Sigmoid colon (tissue), 7 donors: ENCODE data around the gene NAA35. TPM values are rescaled to one million over a fixed set of nuclear protein-coding genes. Genes with fewer than 3 reads are reported as not detected.

Source experiments
- DNase-seq: peaks from one replicate; pipeline ENCODE4 v3.0.0-alpha.2; 2019
- H3K27ac ChIP-seq, 4 donors: fragments of 200-600 bp; sonication (generic); one replicate each; pipeline ENCODE4 v1.5.1; 2016 to 2019; ENCODE audit warnings: mild to moderate bottlenecking in 1 of 4
- H3K27me3 ChIP-seq, 3 donors: fragments of 200-600 bp; sonication (generic); one replicate each; pipeline ENCODE4 v1.5.1; 2019; ENCODE audit warnings: mild to moderate bottlenecking in 1 of 3
- H3K36me3 ChIP-seq, 4 donors: fragments of 200-600 bp; sonication (generic); one replicate each; pipeline ENCODE4 v1.5.1; 2016 to 2019
- H3K4me1 ChIP-seq, 4 donors: fragments of 200-600 bp; sonication (generic); one replicate each; pipeline ENCODE4 v1.5.1; 2017 to 2019
- H3K4me3 ChIP-seq, 4 donors: fragments of 200-600 bp; sonication (generic); one replicate each; pipeline ENCODE4 v1.5.1; 2017 to 2019; ENCODE audit warnings: mild to moderate bottlenecking in 2 of 4, moderate library complexity in 1 of 4
- H3K9me3 ChIP-seq, 4 donors: fragments of 200-600 bp in 3 of 4; sonication (generic) in 3 of 4; one replicate each; pipeline versions ENCODE4 v1.5.1 to v1.6.1; 2013 to 2019
- CTCF ChIP-seq, 4 experiments: fragments of 450-650 bp in 3 of 4; fragments of 200-600 bp in 1 of 4; IDR thresholded peaks; one replicate each; pipeline ENCODE4 v1.5.1; 2016 to 2019; ENCODE audit warnings: antibody characterized with exemption in 4 of 4, mild to moderate bottlenecking in 3 of 4, moderate library complexity in 2 of 4
- EP300 ChIP-seq, 4 donors: sonication (generic); formaldehyde crosslinking; IDR thresholded peaks; one replicate each; pipeline ENCODE4 v1.6.1; 2017; ENCODE audit warnings: antibody characterized with exemption in 4 of 4
- POLR2A ChIP-seq, 2 donors: fragments of 450-650 bp; IDR thresholded peaks; one replicate each; pipeline ENCODE4 v1.6.1; 2016; ENCODE audit warnings: antibody characterized with exemption in 2 of 2, mild to moderate bottlenecking in 2 of 2, moderate library complexity in 2 of 2
- POLR2AphosphoS5 ChIP-seq, 4 donors: sonication (generic); formaldehyde crosslinking; IDR thresholded peaks; one replicate each; pipeline ENCODE4 v1.6.1; 2017; ENCODE audit warnings: antibody characterized with exemption in 4 of 4
- WGBS, 2 donors: extraction: QIAGEN DNeasy Blood & Tissue Kit; methylation state at CpG; one replicate each; pipeline ENCODE4 v1.1.7; 2013; 5-methylcytosine and 5-hydroxymethylcytosine counted together
- intact Hi-C: fragments of 100-400 bp; cut with DNase I; formaldehyde crosslinking; loops from one replicate; pipeline ENCODE4 v1.15.1; 2023
- polyA plus RNA-seq, 3 donors: library from polyadenylated mRNA; stranded (reverse); fragments of 200-250 nt; gene quantifications; one replicate each; pipeline ENCODE4 v1.2.3, GENCODE V29; 2013
- total RNA-seq, 4 donors: library from RNA; depleted of rRNA; stranded (reverse); fragments of >200 nt; gene quantifications; one replicate each; pipeline ENCODE4 v1.1.0, GENCODE V29; 2016
- donor health status: healthy with polysubstance abuse.
- donor health status: Bipolar disorder and iron deficiency.
- donor health status: healthy.

NAA35 gene
- total and polyA plus RNA-seq, 7 donors: 13.2 to 31.6 (median 19.5) TPM

DNA sequence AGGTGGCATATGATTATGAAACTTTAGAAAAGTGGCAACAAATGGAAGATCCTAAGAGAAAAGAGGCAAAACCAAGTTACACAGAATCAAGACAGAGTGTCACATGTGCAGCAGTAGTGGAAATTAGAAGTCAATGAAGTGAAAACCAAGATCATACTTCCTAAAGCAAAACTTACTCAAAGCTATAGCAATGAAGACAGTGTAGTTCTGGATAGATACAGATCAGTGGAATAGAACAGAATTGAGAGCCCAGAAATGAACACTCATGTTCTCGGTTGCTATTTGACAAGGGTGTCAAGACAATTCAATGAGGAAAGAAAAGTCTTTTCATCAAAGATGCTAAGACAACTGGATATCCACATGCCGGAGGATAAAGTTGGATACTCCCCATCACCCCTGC lies 43.5 kb downstream of the NAA35 start:
- no peak overlapping the region for H3K4me3 ChIP-seq
- intact Hi-C loops: no loop called here
- no peaks in the 10 kb centered on the region for H3K9me3 ChIP-seq
- no peaks in the 10 kb centered on the region for H3K27me3 ChIP-seq
- H3K27ac ChIP-seq: no peak overlapping the region
- WGBS, 2 donors: 97 to 100% methylated on average over 2 of the region's 2 CpGs
- H3K36me3 ChIP-seq: peaks cover 0 to 53% (median 10%) of the 10 kb centered on the region in 4 donors
- no peak for TF ChIP-seq EP300 (IDR thresholded peaks at IDR 0.05)
- DNase-seq: no peak
- peaks cover 0 to 14% (median 3%) of the 10 kb centered on the region in 4 donors for H3K4me1 ChIP-seq

DNA sequence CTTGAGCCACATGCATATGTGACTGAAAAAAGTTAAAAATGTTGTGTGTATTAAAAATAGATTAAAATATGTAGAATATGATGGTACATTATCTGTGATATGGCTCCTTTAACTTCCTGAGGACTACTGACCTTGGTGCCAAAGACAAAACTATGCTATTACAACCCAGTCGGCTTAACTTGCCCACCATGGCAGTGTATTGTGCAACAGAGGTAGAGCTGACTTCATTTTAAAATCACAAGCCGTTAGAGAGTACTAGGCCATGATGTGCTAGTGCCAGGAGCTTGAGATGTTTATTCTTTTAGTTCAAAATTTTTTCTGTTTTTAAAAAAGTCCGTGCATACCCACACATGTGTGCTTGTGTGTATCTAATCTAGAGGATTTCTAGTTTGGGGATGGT lies 46.3 kb downstream of the NAA35 start:
- peaks cover 0 to 33% (median 2%) of the 10 kb centered on the region in 4 donors for H3K36me3 ChIP-seq

DNA sequence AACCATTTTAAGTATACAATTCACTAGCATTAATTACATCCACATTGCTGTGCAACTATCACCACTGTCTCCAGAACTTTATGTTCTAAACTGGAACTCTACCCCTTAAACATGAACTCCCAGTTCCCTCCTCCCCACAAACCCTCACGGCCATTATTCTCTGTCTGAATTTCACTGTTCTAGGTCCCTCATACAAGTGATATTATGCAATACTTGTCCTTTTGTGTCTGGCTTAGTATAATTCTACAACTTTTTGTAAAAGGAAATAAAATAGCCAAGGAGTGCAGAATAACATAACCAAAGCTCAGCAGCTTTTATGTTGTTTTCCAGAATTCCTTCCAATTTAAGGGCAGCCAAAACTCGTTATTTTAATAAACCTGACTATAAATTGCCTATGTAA lies 53.2 kb downstream of the NAA35 start:
- WGBS, 2 donors: 86 to 94% methylated on average over 2 of the region's 2 CpGs
- intact Hi-C loops: no loop called here
- no peak for DNase-seq
- Histone ChIP-seq H3K4me3 (no peak overlapping the region), H3K27me3 (no peaks in the 10 kb centered on the region), H3K4me1 (no peaks in the 10 kb centered on the region), H3K36me3 (peaks cover 0 to 20% (median 9%) of the 10 kb centered on the region in 4 donors), H3K27ac (no peak overlapping the region), H3K9me3 (no peaks in the 10 kb centered on the region)
- TF ChIP-seq CTCF (IDR thresholded peaks at IDR 0.05) (no peak), POLR2AphosphoS5 (IDR thresholded peaks at IDR 0.05) (no peak), EP300 (IDR thresholded peaks at IDR 0.05) (no peak), POLR2A (IDR thresholded peaks at IDR 0.05) (no peak)

More for the DNA sequence above, 46.3 kb downstream of the NAA35 start:
- intact Hi-C loops: no loop called here
- DNase-seq: no peak
- 80 to 96% methylated on average over 3 of the region's 3 CpGs for WGBS, 2 donors
- Histone ChIP-seq H3K27ac (no peak overlapping the region), H3K4me3 (no peak overlapping the region), H3K9me3 (no peaks in the 10 kb centered on the region), H3K27me3 (no peaks in the 10 kb centered on the region), H3K4me1 (no peaks in the 10 kb centered on the region)
- TF ChIP-seq EP300 (IDR thresholded peaks at IDR 0.05) (no peak), CTCF (IDR thresholded peaks at IDR 0.05) (no peak), POLR2A (IDR thresholded peaks at IDR 0.05) (no peak), POLR2AphosphoS5 (IDR thresholded peaks at IDR 0.05) (no peak)

GRCh38 chr9:85995097-85995496 lies 54.2 kb downstream of the NAA35 start:
- DNase-seq: no peak
- Histone ChIP-seq H3K27me3 (no peaks in the 10 kb centered on the region), H3K9me3 (no peaks in the 10 kb centered on the region), H3K27ac (no peak overlapping the region), H3K4me3 (no peak overlapping the region), H3K36me3 (peaks cover 0 to 27% (median 9%) of the 10 kb centered on the region in 4 donors), H3K4me1 (no peaks in the 10 kb centered on the region)
- no peak for TF ChIP-seq CTCF (IDR thresholded peaks at IDR 0.05)
- no peak for TF ChIP-seq EP300 (IDR thresholded peaks at IDR 0.05)
- no peak for TF ChIP-seq POLR2AphosphoS5 (IDR thresholded peaks at IDR 0.05)
- no peak for TF ChIP-seq POLR2A (IDR thresholded peaks at IDR 0.05)
- intact Hi-C loops: no loop called here

DNA sequence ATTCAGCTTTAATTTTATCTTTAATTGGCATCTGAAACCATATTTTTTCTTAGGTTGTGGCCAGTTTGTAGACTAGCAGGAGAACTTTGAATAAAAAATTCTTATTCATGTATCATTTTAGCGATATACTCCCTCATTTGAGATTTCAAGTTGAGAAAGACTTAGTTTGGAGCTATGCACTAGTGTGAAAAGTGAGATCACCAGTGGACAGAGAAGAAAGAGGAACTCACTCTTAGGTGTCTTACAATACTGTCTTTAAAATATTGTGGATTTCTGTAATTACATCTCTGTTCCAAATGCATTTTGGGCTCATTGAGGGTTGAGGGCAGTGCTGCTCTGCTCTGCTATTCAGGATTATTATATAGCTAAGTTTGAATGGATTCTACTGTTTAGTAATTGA lies 54.7 kb downstream of the NAA35 start:
- TF ChIP-seq POLR2AphosphoS5 (IDR thresholded peaks at IDR 0.05): no peak
- intact Hi-C loops: no loop called here
- no peak for DNase-seq
- Histone ChIP-seq H3K27ac (no peak overlapping the region), H3K4me1 (no peaks in the 10 kb centered on the region), H3K4me3 (no peak overlapping the region), H3K9me3 (no peaks in the 10 kb centered on the region), H3K27me3 (no peaks in the 10 kb centered on the region), H3K36me3 (peaks cover 0 to 30% (median 9%) of the 10 kb centered on the region in 4 donors)
- 99% methylated on average over 1 of the region's 1 CpG for WGBS, 2 donors

DNA sequence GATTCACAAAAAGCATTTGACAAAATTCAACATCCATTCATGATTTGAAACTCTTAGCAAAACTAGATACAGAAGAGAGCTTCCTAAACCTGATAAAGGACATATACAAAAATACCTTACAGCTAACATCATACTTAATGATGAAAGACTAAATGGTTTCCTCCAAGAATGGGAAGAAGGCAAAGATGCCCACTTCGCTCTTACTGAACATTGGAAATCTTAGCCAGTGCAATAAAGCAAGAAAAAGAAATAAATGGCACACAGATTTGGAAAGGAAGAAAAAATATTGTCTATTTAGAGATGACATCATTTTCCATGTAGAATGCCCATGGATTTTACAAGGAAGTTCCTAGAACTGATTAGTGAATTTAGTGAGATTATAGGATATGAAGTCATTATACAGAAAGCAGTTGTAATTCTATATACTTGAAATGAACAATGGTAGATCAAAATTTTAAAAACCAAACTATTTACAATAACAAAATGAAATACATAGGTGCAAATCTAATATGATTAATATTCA lies 64.4 kb downstream of the NAA35 start:
- Histone ChIP-seq H3K36me3 (peaks cover 13 to 76% (median 27%) of the 10 kb centered on the region in 4 donors), H3K27ac (no peak overlapping the region), H3K9me3 (no peaks in the 10 kb centered on the region), H3K4me1 (no peaks in the 10 kb centered on the region), H3K27me3 (no peaks in the 10 kb centered on the region), H3K4me3 (no peak overlapping the region)
- no peak for DNase-seq
- WGBS, 2 donors: 98 to 99% methylated on average over 1 of the region's 1 CpG
- TF ChIP-seq POLR2A (IDR thresholded peaks at IDR 0.05) (no peak), POLR2AphosphoS5 (IDR thresholded peaks at IDR 0.05) (no peak), EP300 (IDR thresholded peaks at IDR 0.05) (no peak), CTCF (IDR thresholded peaks at IDR 0.05) (no peak)
- intact Hi-C loops: no loop called here
